ENCODE data around the gene ABCA10.
A peak's percentile ranks its signal among the peaks of the same experiment; 100 is the strongest.

GRCh38 chr17:69235338-69236058 is 6.9 kb upstream of the ABCA10 start:
- no peak for TF ChIP-seq POLR2A (IDR thresholded peaks at IDR 0.05; ENCODE audit: low read depth, low read length)
- no peak for TF ChIP-seq POLR2AphosphoS5 (IDR thresholded peaks at IDR 0.05; ENCODE audit: low read depth, low read length)
- no peak for TF ChIP-seq TAF1 (IDR thresholded peaks at IDR 0.05; ENCODE audit: low read depth, low read length)
- TF ChIP-seq SPI1 (IDR thresholded peaks at IDR 0.05; ENCODE audit: low read depth, low read length), result no peak
- 0 out of 2 replicates have a peak, but pooled peaks have one; percentile 43 for TF ChIP-seq POU2F2 (IDR thresholded peaks at IDR 0.05; ENCODE audit: low read depth, low read length)

Data from GM12891 (cell line).